SK-N-SH (cell line): Measurements from ENCODE around the gene VARS1. TPM values are rescaled to one million over a fixed set of nuclear protein-coding genes. Genes with fewer than 3 reads are reported as not detected.

Experiments
- CTCF ChIA-PET: fragments of 300-600, 350-600 bp; formaldehyde crosslinking; extraction: SDS; loops from one replicate; lab custom pipeline; 2021; lab: Yijun Ruan, JAX
- POLR2A ChIA-PET: fragments of 350-600 bp; sonication (Branson Sonifier 250); formaldehyde crosslinking; extraction: SDS; loops from one replicate; lab custom pipeline; 2020; ENCODE audit warnings: antibody characterized with exemption, inconsistent platforms; lab: Yijun Ruan, JAX
- DNase-seq: peaks from one replicate; pipeline ENCODE4 v3.0.0; 2012
- H2AFZ ChIP-seq: fragments of 200-600 bp; sonication (generic); 2 replicates; pipeline ENCODE4 v1.8.1; 2016; ENCODE audit warnings: antibody characterized with exemption, mild to moderate bottlenecking, low read depth
- H3F3A ChIP-seq: fragments of 200-600 bp; sonication (generic); replicated peaks from 2 replicates; pipeline ENCODE3; 2016; ENCODE audit warnings: antibody characterized with exemption, mild to moderate bottlenecking; ENCODE audit not compliant: insufficient read depth
- H3K27ac ChIP-seq, 2 experiments: fragments of 200-500 bp in 1 of 2; fragments of 200-600 bp in 1 of 2; sonication (Bioruptor generic) in 1 of 2; sonication (generic), shearing (Covaris generic) in 1 of 2; 2 replicates each; pipeline versions ENCODE4 v1.5.1 to v1.6.1; 2014 to 2016; ENCODE audit warnings: low read depth in 2 of 2, inconsistent platforms in 1 of 2, low read length in 1 of 2, mild to moderate bottlenecking in 1 of 2, mixed read lengths in 1 of 2
- H3K27me3 ChIP-seq: fragments of 200-600 bp; sonication (generic), shearing (Covaris generic); 2 replicates; pipeline ENCODE4 v1.6.1; 2016; ENCODE audit warnings: mixed run types; ENCODE audit not compliant: insufficient read depth
- H3K36me3 ChIP-seq, 2 experiments: fragments of 200-500 bp in 1 of 2; fragments of 200-600 bp in 1 of 2; sonication (Bioruptor generic) in 1 of 2; sonication (generic) in 1 of 2; replicated peaks in 1 of 2; 2 replicates each; pipeline versions ENCODE3 to v1.5.1; 2014 to 2016; ENCODE audit warnings: low read length in 1 of 2, mild to moderate bottlenecking in 1 of 2; ENCODE audit not compliant: insufficient read depth in 2 of 2, control insufficient read depth in 1 of 2
- H3K4me1 ChIP-seq, 2 experiments: fragments of 200-500 bp in 1 of 2; fragments of 200-600 bp in 1 of 2; sonication (Bioruptor generic) in 1 of 2; sonication (generic), shearing (Covaris generic) in 1 of 2; 2 replicates each; pipeline versions ENCODE4 v1.5.1 to v1.6.1; 2014 to 2016; ENCODE audit warnings: low read depth in 1 of 2, low read length in 1 of 2, mixed run types in 1 of 2; ENCODE audit not compliant: insufficient read depth in 2 of 2, control insufficient read depth in 1 of 2
- H3K4me2 ChIP-seq: fragments of 200-600 bp; sonication (generic), shearing (Covaris generic); 2 replicates; pipeline ENCODE4 v1.6.1; 2017; ENCODE audit warnings: mixed run types
- H3K4me3 ChIP-seq, 2 experiments: fragments of 200-500 bp in 1 of 2; fragments of 200-600 bp in 1 of 2; sonication (Bioruptor generic) in 1 of 2; sonication (generic), shearing (Covaris generic) in 1 of 2; 2 replicates each; pipeline versions ENCODE4 v1.5.1 to v1.8.1; 2014 to 2016; ENCODE audit warnings: low read depth in 2 of 2, inconsistent platforms in 1 of 2, low read length in 1 of 2, mild to moderate bottlenecking in 1 of 2, mixed read lengths in 1 of 2, moderate library complexity in 1 of 2
- H3K79me2 ChIP-seq: fragments of 200-600 bp; sonication (generic); 2 replicates; pipeline ENCODE4 v1.8.1; 2017; ENCODE audit warnings: mild to moderate bottlenecking; ENCODE audit not compliant: insufficient read depth
- H3K9ac ChIP-seq: fragments of 200-600 bp; sonication (generic); 2 replicates; pipeline ENCODE4 v1.6.1; 2017; ENCODE audit warnings: mixed run types
- H3K9me2 ChIP-seq: fragments of 200-600 bp; sonication (generic); 2 replicates; pipeline ENCODE4 v1.6.1; 2017; ENCODE audit warnings: mixed run types
- H3K9me3 ChIP-seq: fragments of 200-600 bp; sonication (generic); 2 replicates; pipeline ENCODE4 v1.6.1; 2017; ENCODE audit warnings: mixed run types, mild to moderate bottlenecking, moderate library complexity
- H4K20me1 ChIP-seq: fragments of 200-600 bp; sonication (generic); 2 replicates; pipeline ENCODE4 v1.6.1; 2017; ENCODE audit warnings: mild to moderate bottlenecking, mixed run types; ENCODE audit not compliant: insufficient read depth
- ELF1 ChIP-seq: IDR thresholded peaks from 2 replicates; pipeline ENCODE4 v1.4.0; 2012
- EP300 ChIP-seq, 2 experiments: IDR thresholded peaks; 2 replicates each; pipeline versions ENCODE4 v1.4.0 to v1.6.1; 2012; ENCODE audit warnings: borderline replicate concordance in 1 of 2, low read depth in 1 of 2, low read length in 1 of 2
- FOXJ3 ChIP-seq: sonication (generic); formaldehyde crosslinking; IDR thresholded peaks from 2 replicates; pipeline ENCODE4 v1.5.1; 2020; ENCODE audit warnings: mild to moderate bottlenecking, missing genetic modification reagents
- MXI1 ChIP-seq: IDR thresholded peaks from 2 replicates; pipeline ENCODE4 v1.6.1; 2012; ENCODE audit warnings: mild to moderate bottlenecking, low read depth, low read length, improper control_type of control experiment
- POLR2AphosphoS5 ChIP-seq: IDR thresholded peaks from 2 replicates; pipeline ENCODE4 v1.6.1; 2012; ENCODE audit warnings: low read depth, low read length
- RCOR1 ChIP-seq: fragments of 150-350 bp; IDR thresholded peaks from 2 replicates; pipeline ENCODE4 v1.6.1; 2017; ENCODE audit warnings: antibody characterized with exemption, low read length
- SMC3 ChIP-seq: IDR thresholded peaks from 2 replicates; pipeline ENCODE4 v1.6.1; 2012; ENCODE audit warnings: low read depth, low read length, improper control_type of control experiment
- TCF12 ChIP-seq: IDR thresholded peaks from 2 replicates; pipeline ENCODE4 v1.4.0; 2012
- TEAD4 ChIP-seq: IDR thresholded peaks from 2 replicates; pipeline ENCODE4 v1.4.0; 2012; ENCODE audit warnings: mild to moderate bottlenecking, borderline replicate concordance; ENCODE audit not compliant: insufficient read depth
- YY1 ChIP-seq: IDR thresholded peaks from 2 replicates; pipeline ENCODE4 v1.4.0; 2012; ENCODE audit warnings: low read depth, mild to moderate bottlenecking
- WGBS: methylation state at CpG from one replicate; pipeline ENCODE4 v1.1.6; 2017; ENCODE audit warnings: low lambda C conversion rate; 5-methylcytosine and 5-hydroxymethylcytosine counted together
- polyA plus RNA-seq, 3 experiments: library from polyadenylated mRNA; depleted of rRNA; stranded (reverse); fragments of >200 nt; gene quantifications; 2 replicates each; pipeline ENCODE4 v1.2.3, GENCODE V29; 2012
- TF ChIP-seq, protein P1 (sequence below): IDR thresholded peaks from 2 replicates; pipeline ENCODE4 v1.4.0; 2012; ENCODE audit warnings: low read depth
- TF ChIP-seq, protein P2 (sequence below): fragments of 200-600 bp; sonication (generic); IDR thresholded peaks from 2 replicates; pipeline ENCODE4 v1.6.1; 2017; ENCODE audit warnings: antibody characterized with exemption, mild to moderate bottlenecking, moderate library complexity
- TF ChIP-seq, protein P3 (sequence below): IDR thresholded peaks from 2 replicates; pipeline ENCODE4 v1.6.1; 2012; ENCODE audit warnings: mild to moderate bottlenecking, low read depth, low read length, moderate library complexity
- TF ChIP-seq, protein P4 (sequence below): IDR thresholded peaks from 2 replicates; pipeline ENCODE4 v1.4.0; 2012; ENCODE audit warnings: low read depth, borderline replicate concordance
- TF ChIP-seq, protein P5 (sequence below): fragments of 150-350 bp; IDR thresholded peaks from 2 replicates; pipeline ENCODE4 v1.6.1; 2017; ENCODE audit warnings: antibody characterized with exemption, low read length, low read depth, borderline replicate concordance

Gene VARS1
- polyA plus RNA-seq, 1 of the 3 experiments (the other 2 are of a cell fraction) = 35.1 TPM

DNA sequence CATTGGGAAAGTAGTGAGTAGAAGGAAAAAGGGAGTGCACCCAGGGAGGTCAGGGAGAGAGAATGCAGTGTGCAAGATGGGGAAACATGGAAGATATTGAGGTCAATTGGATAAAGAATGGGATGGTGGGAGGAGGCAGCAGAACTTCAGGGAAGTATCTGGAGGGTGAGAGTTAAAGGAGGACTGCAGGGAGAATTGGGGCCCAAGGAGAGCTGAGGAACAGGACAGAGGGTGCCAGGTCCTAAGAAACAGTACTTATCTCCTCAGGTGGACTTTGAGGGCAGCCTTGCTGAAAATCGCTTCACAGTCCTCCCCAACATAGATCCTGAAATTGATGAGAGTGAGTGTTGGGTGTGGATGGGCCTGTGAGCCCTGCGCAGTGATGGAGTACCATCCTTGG lies 37.3 kb downstream of the VARS1 start:
- no peak overlapping the region for H3K27ac ChIP-seq
- no peaks in the 10 kb centered on the region for H3K27me3 ChIP-seq
- no peaks in the 10 kb centered on the region for H3K9me2 ChIP-seq
- H2AFZ ChIP-seq = no peak overlapping the region
- ChIA-PET CTCF (interaction anchor here (1.5 kb wide), 1 partner anchor 33 kb away, joined by 5 read pairs; no protein-coding TSS in a partner anchor), POLR2A (interaction anchor here (2.3 kb wide), 1 partner anchor 11 kb away, joined by 6 read pairs; no protein-coding TSS in a partner anchor)
- no peak overlapping the region for H3K9ac ChIP-seq
- H4K20me1 ChIP-seq = no peaks in the 10 kb centered on the region
- H3K4me3 ChIP-seq = no peak overlapping the region
- peaks cover 6% of the 10 kb centered on the region for H3F3A ChIP-seq
- 100% methylated on average over 2 of the region's 2 CpGs for WGBS
- H3K9me3 ChIP-seq = no peaks in the 10 kb centered on the region
- TF ChIP-seq TEAD4 (no peak), RCOR1 (no peak), FOXJ3 (no peak), SMC3 (no peak), MXI1 (no peak), TCF12 (no peak), ELF1 (no peak), EP300 (IDR thresholded peaks at IDR 0.05; ENCODE audit: borderline replicate concordance in 1 of 2, low read depth in 1 of 2, low read length in 1 of 2) (no peak), YY1 (no peak), POLR2AphosphoS5 (no peak)
- TF ChIP-seq, protein P1, sequence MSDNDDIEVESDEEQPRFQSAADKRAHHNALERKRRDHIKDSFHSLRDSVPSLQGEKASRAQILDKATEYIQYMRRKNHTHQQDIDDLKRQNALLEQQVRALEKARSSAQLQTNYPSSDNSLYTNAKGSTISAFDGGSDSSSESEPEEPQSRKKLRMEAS = no peak
- TF ChIP-seq, protein P2, sequence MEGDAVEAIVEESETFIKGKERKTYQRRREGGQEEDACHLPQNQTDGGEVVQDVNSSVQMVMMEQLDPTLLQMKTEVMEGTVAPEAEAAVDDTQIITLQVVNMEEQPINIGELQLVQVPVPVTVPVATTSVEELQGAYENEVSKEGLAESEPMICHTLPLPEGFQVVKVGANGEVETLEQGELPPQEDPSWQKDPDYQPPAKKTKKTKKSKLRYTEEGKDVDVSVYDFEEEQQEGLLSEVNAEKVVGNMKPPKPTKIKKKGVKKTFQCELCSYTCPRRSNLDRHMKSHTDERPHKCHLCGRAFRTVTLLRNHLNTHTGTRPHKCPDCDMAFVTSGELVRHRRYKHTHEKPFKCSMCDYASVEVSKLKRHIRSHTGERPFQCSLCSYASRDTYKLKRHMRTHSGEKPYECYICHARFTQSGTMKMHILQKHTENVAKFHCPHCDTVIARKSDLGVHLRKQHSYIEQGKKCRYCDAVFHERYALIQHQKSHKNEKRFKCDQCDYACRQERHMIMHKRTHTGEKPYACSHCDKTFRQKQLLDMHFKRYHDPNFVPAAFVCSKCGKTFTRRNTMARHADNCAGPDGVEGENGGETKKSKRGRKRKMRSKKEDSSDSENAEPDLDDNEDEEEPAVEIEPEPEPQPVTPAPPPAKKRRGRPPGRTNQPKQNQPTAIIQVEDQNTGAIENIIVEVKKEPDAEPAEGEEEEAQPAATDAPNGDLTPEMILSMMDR = no peak
- TF ChIP-seq, protein P3, sequence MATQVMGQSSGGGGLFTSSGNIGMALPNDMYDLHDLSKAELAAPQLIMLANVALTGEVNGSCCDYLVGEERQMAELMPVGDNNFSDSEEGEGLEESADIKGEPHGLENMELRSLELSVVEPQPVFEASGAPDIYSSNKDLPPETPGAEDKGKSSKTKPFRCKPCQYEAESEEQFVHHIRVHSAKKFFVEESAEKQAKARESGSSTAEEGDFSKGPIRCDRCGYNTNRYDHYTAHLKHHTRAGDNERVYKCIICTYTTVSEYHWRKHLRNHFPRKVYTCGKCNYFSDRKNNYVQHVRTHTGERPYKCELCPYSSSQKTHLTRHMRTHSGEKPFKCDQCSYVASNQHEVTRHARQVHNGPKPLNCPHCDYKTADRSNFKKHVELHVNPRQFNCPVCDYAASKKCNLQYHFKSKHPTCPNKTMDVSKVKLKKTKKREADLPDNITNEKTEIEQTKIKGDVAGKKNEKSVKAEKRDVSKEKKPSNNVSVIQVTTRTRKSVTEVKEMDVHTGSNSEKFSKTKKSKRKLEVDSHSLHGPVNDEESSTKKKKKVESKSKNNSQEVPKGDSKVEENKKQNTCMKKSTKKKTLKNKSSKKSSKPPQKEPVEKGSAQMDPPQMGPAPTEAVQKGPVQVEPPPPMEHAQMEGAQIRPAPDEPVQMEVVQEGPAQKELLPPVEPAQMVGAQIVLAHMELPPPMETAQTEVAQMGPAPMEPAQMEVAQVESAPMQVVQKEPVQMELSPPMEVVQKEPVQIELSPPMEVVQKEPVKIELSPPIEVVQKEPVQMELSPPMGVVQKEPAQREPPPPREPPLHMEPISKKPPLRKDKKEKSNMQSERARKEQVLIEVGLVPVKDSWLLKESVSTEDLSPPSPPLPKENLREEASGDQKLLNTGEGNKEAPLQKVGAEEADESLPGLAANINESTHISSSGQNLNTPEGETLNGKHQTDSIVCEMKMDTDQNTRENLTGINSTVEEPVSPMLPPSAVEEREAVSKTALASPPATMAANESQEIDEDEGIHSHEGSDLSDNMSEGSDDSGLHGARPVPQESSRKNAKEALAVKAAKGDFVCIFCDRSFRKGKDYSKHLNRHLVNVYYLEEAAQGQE = no peak
- TF ChIP-seq, protein P4, sequence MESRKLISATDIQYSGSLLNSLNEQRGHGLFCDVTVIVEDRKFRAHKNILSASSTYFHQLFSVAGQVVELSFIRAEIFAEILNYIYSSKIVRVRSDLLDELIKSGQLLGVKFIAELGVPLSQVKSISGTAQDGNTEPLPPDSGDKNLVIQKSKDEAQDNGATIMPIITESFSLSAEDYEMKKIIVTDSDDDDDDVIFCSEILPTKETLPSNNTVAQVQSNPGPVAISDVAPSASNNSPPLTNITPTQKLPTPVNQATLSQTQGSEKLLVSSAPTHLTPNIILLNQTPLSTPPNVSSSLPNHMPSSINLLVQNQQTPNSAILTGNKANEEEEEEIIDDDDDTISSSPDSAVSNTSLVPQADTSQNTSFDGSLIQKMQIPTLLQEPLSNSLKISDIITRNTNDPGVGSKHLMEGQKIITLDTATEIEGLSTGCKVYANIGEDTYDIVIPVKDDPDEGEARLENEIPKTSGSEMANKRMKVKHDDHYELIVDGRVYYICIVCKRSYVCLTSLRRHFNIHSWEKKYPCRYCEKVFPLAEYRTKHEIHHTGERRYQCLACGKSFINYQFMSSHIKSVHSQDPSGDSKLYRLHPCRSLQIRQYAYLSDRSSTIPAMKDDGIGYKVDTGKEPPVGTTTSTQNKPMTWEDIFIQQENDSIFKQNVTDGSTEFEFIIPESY = no peak
- TF ChIP-seq, protein P5, sequence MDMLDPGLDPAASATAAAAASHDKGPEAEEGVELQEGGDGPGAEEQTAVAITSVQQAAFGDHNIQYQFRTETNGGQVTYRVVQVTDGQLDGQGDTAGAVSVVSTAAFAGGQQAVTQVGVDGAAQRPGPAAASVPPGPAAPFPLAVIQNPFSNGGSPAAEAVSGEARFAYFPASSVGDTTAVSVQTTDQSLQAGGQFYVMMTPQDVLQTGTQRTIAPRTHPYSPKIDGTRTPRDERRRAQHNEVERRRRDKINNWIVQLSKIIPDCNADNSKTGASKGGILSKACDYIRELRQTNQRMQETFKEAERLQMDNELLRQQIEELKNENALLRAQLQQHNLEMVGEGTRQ = no peak
- H3K4me2 ChIP-seq = no peak overlapping the region
- no peak for DNase-seq
- no peaks in the 10 kb centered on the region for H3K36me3 ChIP-seq
- H3K4me1 ChIP-seq = peaks cover 0 to under 1% of the 10 kb centered on the region in 2 experiments; a peak in 1 of 4 replicates
- no peaks in the 10 kb centered on the region for H3K79me2 ChIP-seq
